ENCODE measurements around the gene KAT2A. TPM values are rescaled to one million over a fixed set of nuclear protein-coding genes. Genes with fewer than 3 reads are reported as not detected.
"Not testable (repeated sequence)": the region's sequence is repeated elsewhere in the genome, so short reads cannot be mapped to it uniquely, and the experiment has no call there.

Gene KAT2A
- total and polyA plus RNA-seq, 9 of the 15 experiments (the other 6 are each of a cell fraction or from before 2014, with no cell fraction given): 1.5 to 80.4 (median 31.9) TPM

- ATAC-seq; intact Hi-C loops (cut with micrococcal nuclease); H3K27me3 ChIP-seq (ENCODE audit: control insufficient read depth in 2 of 2, insufficient read depth in 2 of 2, low read length in 2 of 2); in situ Hi-C loops (cut with MboI); DNase-seq (ENCODE audit: extremely low read depth in 1 of 4, low spot score in 3 of 4); FAIRE-seq; H3K9me1 ChIP-seq (ENCODE audit: control insufficient read depth, insufficient read depth, low read length); H3K4me3 ChIP-seq; H3K9ac ChIP-seq (ENCODE audit: insufficient read depth in 1 of 2, low read depth in 2 of 2, low read length in 2 of 2); BruUV-seq (replicated peaks); H3K27ac ChIP-seq (ENCODE audit: extremely low read depth, low read depth, low read length); H2AFZ ChIP-seq (ENCODE audit: low read depth, low read length); H3K9me3 ChIP-seq (replicated peaks; ENCODE audit: control insufficient read depth, insufficient read depth, low read depth, low read length); CTCF ChIA-PET (ENCODE audit: low intra/inter-chr PET ratio); H3K4me2 ChIP-seq (ENCODE audit: insufficient read depth, low read length); TF ChIP-seq CEBPG (CRISPR knock-in tag; IDR thresholded peaks at IDR 0.05): not testable (repeated sequence)
- H3K79me2 ChIP-seq (ENCODE audit: control insufficient read depth, insufficient read depth, low read length): peaks cover 73% of the 10 kb centered on the region
- WGBS (ENCODE audit: insufficient coverage, low coverage, missing lambda C conversion rate): 98% methylated on average over 7 of the region's 7 CpGs
- H3K4me1 ChIP-seq (replicated peaks in 1 of 2; ENCODE audit: control insufficient read depth in 2 of 2, insufficient read depth in 2 of 2, low read length in 2 of 2): peaks cover 6 to 10% of the 10 kb centered on the region in 2 experiments; a peak in 3 of 5 replicates
- POLR2A ChIA-PET: interaction anchor here (0.5 to 0.6 kb wide), 2 partner anchors 259 to 447 kb away, joined by 3 read pairs; no protein-coding TSS in a partner anchor
- peak in 1 of 2 experiments; percentile 33; a peak in 1 of 4 replicates for TF ChIP-seq CEBPG (tag; conservative IDR thresholded peaks at IDR 0.05 in 1 of 2, IDR thresholded peaks at IDR 0.05 in 1 of 2)
- peak; percentile 47 for TF ChIP-seq CEBPB (tag; IDR thresholded peaks at IDR 0.05)
- H3K36me3 ChIP-seq (ENCODE audit: control insufficient read depth, insufficient read depth, low read length): peaks cover 72% of the 10 kb centered on the region
- H4K20me1 ChIP-seq (replicated peaks; ENCODE audit: control insufficient read depth, insufficient read depth, low read length): peaks cover 14% of the 10 kb centered on the region; the same call in 1 of the 2 replicates
Measured at GRCh38 chr17:42140690-42141089, 19.5 kb upstream of the KAT2A start.

GRCh38 chr17:42138749-42139492 is 17.8 kb upstream of the KAT2A start:
- peaks cover 10% of the 10 kb centered on the region; the same call in 1 of the 2 replicates for H4K20me1 ChIP-seq (replicated peaks; ENCODE audit: control insufficient read depth, insufficient read depth, low read length)
- H3K27ac ChIP-seq (ENCODE audit: extremely low read depth, low read depth, low read length): no peak overlapping the region
- H3K4me2 ChIP-seq (ENCODE audit: insufficient read depth, low read length): no peak overlapping the region
- ChIA-PET POLR2A (interaction anchor here (1.2 to 1.9 kb wide), 3 partner anchors 11 to 18 kb away, joined by 4 to 8 read pairs (median 6); partner anchors contain the start of gene KAT2A), CTCF (ENCODE audit: low intra/inter-chr PET ratio) (no interaction called here)
- peaks cover 80% of the 10 kb centered on the region for H3K79me2 ChIP-seq (ENCODE audit: control insufficient read depth, insufficient read depth, low read length)
- peaks cover 9 to 11% of the 10 kb centered on the region in 2 experiments; a peak in 3 of 5 replicates for H3K4me1 ChIP-seq (replicated peaks in 1 of 2; ENCODE audit: control insufficient read depth in 2 of 2, insufficient read depth in 2 of 2, low read length in 2 of 2)
- no peaks in the 10 kb centered on the region for H3K9me1 ChIP-seq (ENCODE audit: control insufficient read depth, insufficient read depth, low read length)
- in situ Hi-C loops (cut with MboI) (no loop called here), intact Hi-C loops (cut with micrococcal nuclease) (no loop called here)
- H3K9me3 ChIP-seq (replicated peaks; ENCODE audit: control insufficient read depth, insufficient read depth, low read depth, low read length): no peaks in the 10 kb centered on the region
- ATAC-seq (0 out of 3 replicates have a peak, but pooled peaks have one; percentile 19), FAIRE-seq (peak; percentile 59), DNase-seq (ENCODE audit: extremely low read depth in 1 of 4, low spot score in 3 of 4) (no peak)
- WGBS (ENCODE audit: insufficient coverage, low coverage, missing lambda C conversion rate): 77% methylated on average over 7 of the region's 7 CpGs
- no peak overlapping the region for H3K4me3 ChIP-seq
- BruUV-seq (replicated peaks): no TSS peak
- H3K9ac ChIP-seq (ENCODE audit: insufficient read depth in 1 of 2, low read depth in 2 of 2, low read length in 2 of 2): peak overlapping the region in 1 of 2 experiments; percentile 84; a peak in 2 of 4 replicates
- no peaks in the 10 kb centered on the region for H3K27me3 ChIP-seq (ENCODE audit: control insufficient read depth in 2 of 2, insufficient read depth in 2 of 2, low read length in 2 of 2)
- no peak overlapping the region for H2AFZ ChIP-seq (ENCODE audit: low read depth, low read length)
- TF ChIP-seq TBL1XR1 (IDR thresholded peaks at IDR 0.05; ENCODE audit: low read length in 2 of 2) (no peak), BRF1 (IDR thresholded peaks at IDR 0.05; ENCODE audit: borderline replicate concordance, extremely low read depth, insufficient read length) (no peak), STAT5B (CRISPR knock-in tag; IDR thresholded peaks at IDR 0.05) (no peak), PHB (CRISPR knock-in tag; IDR thresholded peaks at IDR 0.05) (no peak), HMGN3 (IDR thresholded peaks at IDR 0.05; ENCODE audit: borderline replicate concordance, extremely low read depth, insufficient read length, low read depth, low read length) (no peak), SAFB2 (IDR thresholded peaks at IDR 0.05; ENCODE audit: borderline replicate concordance, low read depth, low read length, severe bottlenecking) (no peak), CBX1 (IDR thresholded peaks at IDR 0.05; ENCODE audit: low read depth) (no peak)
- peaks cover 80% of the 10 kb centered on the region for H3K36me3 ChIP-seq (ENCODE audit: control insufficient read depth, insufficient read depth, low read length)
